T47D (cell line): ENCODE measurements around the gene STEAP2.
A peak's percentile ranks its signal among the peaks of the same experiment; 100 is the strongest.
"Not testable (repeated sequence)": the region's sequence is repeated elsewhere in the genome, so short reads cannot be mapped to it uniquely, and the experiment has no call there.

Source experiments
- DNase-seq, 2 experiments: peaks; one replicate each; pipeline versions ENCODE4 v3.0.0 to v3.0.0-alpha.2; 2011 to 2012; ENCODE audit warnings: low read depth in 1 of 2, low spot score in 1 of 2
- JUND ChIP-seq: IDR thresholded peaks from 2 replicates; pipeline ENCODE4 v1.6.1; 2012; ENCODE audit warnings: low read depth
- in situ Hi-C: cut with HindIII; loops from 2 replicates; pipeline ENCODE4 v1.10.0; 2016; ENCODE audit warnings: low sequenced_read_pairs, low pct_unique_long_range_greater_than_20kb

The STEAP2 gene

DNA sequence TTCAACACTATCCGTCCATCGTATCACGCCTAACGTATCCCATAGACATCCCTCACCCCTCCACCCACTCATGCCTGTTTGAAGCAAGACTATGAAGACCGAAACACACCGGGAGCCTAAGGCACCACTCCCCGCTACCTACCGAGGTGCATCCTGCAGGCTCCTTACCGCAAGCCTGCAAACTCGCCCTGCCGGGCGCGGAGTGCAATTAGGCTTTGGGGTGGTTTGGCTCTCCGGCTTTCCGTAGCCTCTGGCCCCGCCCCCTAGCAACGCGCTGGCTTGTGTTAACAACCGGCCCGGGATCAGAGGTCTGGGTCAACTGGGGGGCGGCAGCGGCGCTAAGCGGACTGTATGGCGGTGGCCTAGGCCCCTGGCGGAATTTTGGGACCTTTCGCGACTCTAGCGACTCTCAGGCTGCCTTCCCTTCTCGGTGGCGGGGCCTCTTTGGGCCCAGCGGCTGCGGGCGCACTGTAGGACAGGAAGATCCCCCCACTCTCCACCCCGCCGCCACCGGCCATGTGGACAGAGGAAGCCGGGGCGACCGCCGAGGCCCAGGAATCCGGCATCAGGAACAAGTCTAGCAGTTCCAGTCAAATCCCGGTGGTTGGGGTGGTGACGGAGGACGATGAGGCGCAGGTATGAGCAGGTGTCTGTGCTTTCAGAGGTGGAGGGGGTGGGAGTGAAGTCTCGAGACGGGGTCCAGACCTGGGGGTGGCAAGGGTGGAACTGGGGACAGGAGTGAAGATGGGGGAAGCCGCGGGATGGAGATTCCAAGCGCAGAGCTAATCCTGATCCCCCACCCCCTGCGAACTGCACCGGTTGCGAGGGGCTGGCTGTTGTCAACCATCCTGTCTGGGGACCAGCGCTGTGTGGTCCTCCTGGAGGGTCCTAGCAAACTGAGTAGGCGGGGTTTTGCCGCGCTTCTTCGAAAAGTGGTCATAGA lies 33.6 kb downstream of the STEAP2 start, which contains the start of gene CFAP69:
TSS of gene CFAP69 (plus strand) at position 266 of the 943 bp plus-strand sequence. CDS start at position 517, 251 bp downstream.
- TF ChIP-seq JUND: no peak
- in situ Hi-C loops: no loop called here
- peak; percentile 51 to 87 for DNase-seq

DNA sequence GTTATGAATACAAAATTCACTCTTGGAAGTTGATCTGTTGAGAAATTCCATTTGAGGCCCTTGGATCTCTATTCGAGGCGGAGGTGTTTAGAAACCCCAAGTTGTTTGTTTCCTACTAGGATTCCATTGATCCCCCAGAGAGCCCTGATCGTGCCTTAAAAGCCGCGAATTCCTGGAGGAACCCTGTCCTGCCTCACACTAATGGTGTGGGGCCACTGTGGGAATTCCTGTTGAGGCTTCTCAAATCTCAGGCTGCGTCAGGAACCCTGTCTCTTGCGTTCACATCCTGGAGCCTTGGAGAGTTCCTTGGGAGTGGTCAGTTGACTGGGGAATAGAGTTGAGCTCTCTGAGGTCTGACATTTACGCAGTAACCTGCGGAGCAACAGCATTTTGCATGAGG lies 34.6 kb downstream of the STEAP2 start:
- in situ Hi-C loops: no loop called here

DNA sequence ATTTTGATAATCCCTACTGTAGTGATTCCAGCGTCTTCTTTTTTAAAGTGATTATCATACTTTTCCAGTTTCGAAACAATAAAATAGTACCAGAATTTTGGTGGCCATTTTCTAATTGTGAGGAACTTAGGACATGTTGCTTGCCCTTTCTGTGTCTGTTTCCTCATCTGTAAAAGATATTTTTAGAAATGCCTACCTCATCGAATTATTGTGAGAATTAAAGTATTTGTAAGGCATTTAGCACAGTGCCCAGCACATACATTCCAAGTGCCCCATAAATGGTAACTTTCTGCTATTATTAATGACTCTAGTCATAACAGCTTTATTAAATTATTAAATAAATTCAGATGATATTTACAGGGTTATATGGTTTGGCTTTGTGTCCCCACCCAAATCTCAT lies 37.2 kb downstream of the STEAP2 start:
- in situ Hi-C loops: no loop called here
- DNase-seq: no peak
- TF ChIP-seq JUND: no peak

More for the DNA sequence above, 34.6 kb downstream of the STEAP2 start:
- DNase-seq: no peak
- TF ChIP-seq JUND: no peak

DNA sequence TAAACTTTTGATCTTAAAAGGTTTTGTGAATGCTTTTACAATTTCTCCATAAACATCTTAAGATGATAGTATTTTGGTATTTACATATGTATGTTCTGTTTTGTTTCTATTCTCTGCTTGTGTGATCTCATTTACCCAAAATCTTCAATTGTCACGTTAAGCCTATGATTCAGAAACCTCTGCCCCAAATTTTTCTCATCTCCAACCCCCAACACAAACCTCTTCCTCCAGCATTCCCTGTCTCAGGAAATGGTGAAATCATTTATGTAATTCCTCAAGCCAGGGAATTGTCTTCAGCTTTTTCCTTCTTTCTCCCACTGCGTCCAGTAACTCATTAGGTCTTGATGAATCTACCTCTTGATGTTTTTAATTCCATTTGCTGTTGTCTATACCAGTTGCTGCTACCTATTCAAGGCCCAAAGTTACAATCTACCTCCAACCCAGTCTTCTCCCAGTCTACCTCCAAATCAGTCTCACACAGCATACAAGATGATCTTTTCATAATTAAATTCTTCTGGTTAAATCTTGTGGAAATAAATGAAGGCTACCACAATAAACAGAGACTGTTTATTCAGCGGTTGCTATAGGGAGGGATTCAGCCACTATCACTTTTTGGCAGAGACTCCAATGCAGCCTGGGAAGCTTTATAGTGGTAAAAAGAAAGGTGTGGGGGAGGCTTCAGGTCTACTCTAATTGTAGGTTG lies 39.2 kb downstream of the STEAP2 start:
- no peak for DNase-seq
- TF ChIP-seq JUND: no peak
- in situ Hi-C loops: no loop called here

DNA sequence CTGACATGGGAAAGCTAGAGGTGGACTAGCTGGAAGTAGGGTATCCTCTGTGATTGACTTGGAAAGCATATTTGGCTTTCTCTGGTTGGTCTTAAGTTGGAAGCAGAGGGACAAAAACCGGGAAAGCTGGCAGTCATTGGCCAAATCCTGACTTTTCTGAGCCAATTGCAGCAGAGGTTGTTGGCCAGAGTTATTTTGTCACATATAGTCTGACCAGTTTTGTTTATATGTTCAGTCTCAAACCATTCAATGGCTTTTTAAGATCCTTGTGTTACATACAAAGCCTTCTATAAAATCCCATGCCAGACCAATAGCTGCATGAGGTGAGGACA lies 39.7 kb downstream of the STEAP2 start:
- DNase-seq: no peak
- in situ Hi-C loops: no loop called here
- no peak for TF ChIP-seq JUND

DNA sequence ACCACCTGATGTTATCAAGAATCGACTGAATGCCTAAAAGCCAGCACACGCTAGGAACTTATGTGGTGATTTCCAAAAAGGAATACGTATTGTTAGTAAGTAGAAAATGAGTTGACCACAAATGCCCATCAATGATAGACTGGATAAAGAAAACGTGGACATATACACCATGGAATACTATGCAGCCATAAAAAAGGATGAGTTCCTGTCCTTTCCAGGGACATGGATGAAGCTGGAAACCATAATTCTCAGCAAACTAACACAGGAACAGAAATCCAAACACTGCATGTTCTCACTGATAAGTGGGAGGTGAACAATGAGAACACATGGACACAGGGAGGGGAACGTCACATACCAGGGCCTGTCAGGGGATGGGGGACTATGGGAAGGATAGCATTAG lies 44.5 kb downstream of the STEAP2 start:
- DNase-seq, in situ Hi-C loops: not testable (repeated sequence)

DNA sequence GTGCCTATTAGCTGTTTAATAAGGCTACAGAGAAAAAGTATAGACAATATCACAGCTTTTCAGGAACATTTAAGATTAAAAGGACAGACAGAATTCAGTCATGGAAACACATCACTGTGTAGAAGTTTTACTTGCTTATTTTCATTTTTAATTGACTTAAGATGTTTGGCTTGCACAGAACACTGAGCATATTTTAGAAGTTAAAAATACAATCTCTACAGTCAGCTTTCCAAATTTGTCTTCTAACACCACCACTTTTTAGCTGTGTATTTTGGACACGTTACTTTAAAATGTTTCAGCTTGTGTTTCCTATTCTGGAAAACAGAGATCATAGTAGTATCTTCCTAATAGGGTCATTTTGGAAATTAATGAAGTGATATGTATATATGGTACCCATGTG lies 45.2 kb downstream of the STEAP2 start:
- TF ChIP-seq JUND: no peak
- no peak for DNase-seq
- in situ Hi-C loops: no loop called here

DNA sequence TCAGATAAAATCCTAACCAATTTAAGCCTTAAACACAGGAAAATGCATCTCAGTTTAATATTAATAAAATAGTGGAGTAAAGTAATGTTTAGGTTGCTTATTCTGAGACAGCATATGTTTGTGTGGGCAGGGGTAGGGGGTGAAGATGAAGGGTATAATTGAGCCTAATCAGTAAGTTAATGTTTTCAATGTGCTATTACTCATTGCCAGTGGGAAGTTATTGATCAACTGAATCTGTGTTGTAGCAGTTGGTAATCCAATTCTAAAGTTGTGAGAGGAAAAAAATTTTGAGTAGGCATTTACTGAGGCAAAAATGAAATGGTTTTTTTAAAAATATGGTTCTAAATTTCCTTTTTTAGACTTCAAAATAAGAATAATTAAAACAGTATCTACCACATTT lies 49.9 kb downstream of the STEAP2 start:
- no peak for TF ChIP-seq JUND
- in situ Hi-C loops: no loop called here
- no peak for DNase-seq

DNA sequence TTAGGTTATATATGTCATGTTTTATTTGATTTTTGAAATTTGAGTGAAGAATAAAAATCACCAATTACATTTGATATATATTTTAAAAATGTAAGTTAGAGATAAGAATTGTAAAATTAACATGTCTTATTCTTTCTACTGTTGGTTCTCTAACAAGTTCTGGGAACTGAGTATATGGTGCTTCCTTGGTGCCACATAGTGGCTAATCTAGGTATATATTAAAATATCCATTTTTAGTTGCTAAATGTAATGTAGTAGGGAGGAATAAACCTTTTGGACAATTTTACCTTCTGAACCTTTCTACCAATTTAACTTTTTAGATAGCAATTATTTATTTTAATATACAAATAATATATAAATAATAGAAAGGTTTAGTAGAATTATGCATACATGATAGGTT lies 50.9 kb downstream of the STEAP2 start:
- peak in 1 of 2 experiments; percentile 51 for DNase-seq
- in situ Hi-C loops: no loop called here
- no peak for TF ChIP-seq JUND

DNA sequence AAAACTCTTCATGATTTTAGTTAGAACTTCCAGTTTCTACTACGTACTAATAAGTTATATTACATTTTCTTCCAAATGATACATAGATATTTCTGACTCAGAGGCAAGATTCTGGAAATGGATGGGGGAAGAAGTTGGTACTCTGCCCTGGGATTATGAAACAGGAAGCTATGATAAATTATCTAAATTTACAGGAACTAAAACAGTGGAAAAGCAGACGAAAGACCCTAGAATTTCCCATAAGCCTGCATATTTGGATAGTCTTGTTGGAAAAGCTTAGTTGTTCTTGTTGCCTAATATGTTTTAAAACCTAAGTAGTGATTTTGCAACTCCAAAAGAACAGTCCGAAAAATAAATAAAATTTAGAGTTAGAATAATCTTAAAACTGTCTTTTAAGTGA lies 55.3 kb downstream of the STEAP2 start:
- in situ Hi-C loops: no loop called here
- no peak for TF ChIP-seq JUND
- no peak for DNase-seq

DNA sequence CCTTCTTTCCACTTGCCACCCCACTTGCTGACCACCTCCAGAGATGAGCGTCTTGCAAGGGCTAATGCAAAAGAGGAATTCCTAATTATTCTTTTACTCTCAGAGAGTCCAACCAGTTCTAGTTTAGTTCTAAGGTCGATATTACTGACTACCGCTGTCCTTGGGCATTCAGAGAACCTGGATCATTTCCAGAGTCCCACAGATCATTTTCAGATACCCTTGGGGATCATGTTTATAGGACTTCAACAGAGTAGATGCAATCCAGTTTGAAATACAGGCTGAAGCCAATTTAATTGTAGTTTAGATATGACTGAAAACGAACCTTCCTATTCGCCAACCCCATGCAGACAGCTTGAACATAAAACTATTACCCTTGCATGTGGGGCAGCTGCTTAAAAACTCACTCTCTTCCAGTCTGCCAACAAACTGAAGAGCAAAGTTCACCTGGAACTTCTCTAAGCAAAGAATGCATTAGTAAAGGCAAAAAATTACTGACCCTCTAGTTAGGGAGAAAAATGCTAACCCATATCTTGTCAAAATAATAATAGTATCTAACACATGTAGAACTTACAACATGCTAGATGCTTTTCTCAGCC lies 55.8 kb downstream of the STEAP2 start:
- no peak for DNase-seq
- in situ Hi-C loops: no loop called here
- no peak for TF ChIP-seq JUND

DNA sequence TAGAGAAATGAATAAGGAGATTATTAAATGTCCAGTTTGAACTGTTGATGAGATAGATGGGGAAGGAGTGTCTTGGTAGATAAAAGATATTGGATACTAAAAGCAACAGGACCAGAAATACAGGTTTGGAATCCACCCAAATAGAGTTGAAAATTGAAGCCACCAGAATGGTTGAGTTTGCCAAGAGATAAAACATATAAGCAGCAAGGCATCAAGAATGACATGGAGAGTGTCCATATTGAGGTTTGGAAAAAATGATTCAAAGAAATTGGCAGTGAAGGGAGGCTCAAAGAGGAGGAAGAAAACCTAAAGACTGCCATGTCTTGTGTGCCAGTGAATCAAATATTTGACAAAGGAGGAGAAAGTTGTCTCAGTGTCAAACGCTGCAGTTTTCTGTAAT lies 57.6 kb downstream of the STEAP2 start:
- TF ChIP-seq JUND: no peak
- DNase-seq: no peak
- in situ Hi-C loops: no loop called here
